GM12872 (cell line): ENCODE data around the gene ZMIZ2.

Experiments used
- CTCF ChIP-seq: IDR thresholded peaks from 3 replicates; pipeline ENCODE4 v1.5.1; 2011; ENCODE audit warnings: low read depth, mild to moderate bottlenecking, low read length, moderate library complexity; ENCODE audit not compliant: insufficient read depth

ZMIZ2 gene

GRCh38 chr7:44709011-44709915 lies 39.4 kb upstream of the ZMIZ2 start:
- no peak for TF ChIP-seq CTCF

- no peak for TF ChIP-seq CTCF
These were observed 38.6 kb upstream of the ZMIZ2 start for GRCh38 chr7:44709945-44710596.

- no peak for TF ChIP-seq CTCF
These were observed 37.1 kb upstream of the ZMIZ2 start for GRCh38 chr7:44711528-44711927.

- TF ChIP-seq CTCF: no peak
These were observed 36.6 kb upstream of the ZMIZ2 start for GRCh38 chr7:44712012-44712411.

GRCh38 chr7:44713141-44713540 lies 35.5 kb upstream of the ZMIZ2 start:
- no peak for TF ChIP-seq CTCF

GRCh38 chr7:44713680-44714335 lies 34.8 kb upstream of the ZMIZ2 start:
- no peak for TF ChIP-seq CTCF

- no peak for TF ChIP-seq CTCF
These were observed 32.4 kb upstream of the ZMIZ2 start for GRCh38 chr7:44716205-44716604.
